K562 (cell line): Measurements from ENCODE around the gene TCHH. TPM values are rescaled to one million over a fixed set of nuclear protein-coding genes. Genes with fewer than 3 reads are reported as not detected.

ENCODE experiments used
- ATAC-seq: fragments of 200-7000 bp; cut with Tn5 transposase; 3 replicates; pipeline ENCODE4 v1.9.1; 2020; ENCODE audit warnings: moderate library complexity
- BruUV-seq: library from RNA; stranded (reverse); fragments of 400-500 nt; replicated peaks from 2 replicates; lab custom pipeline; 2021; lab: Mats Ljungman, UMichigan
- CTCF ChIA-PET: fragments of 300-600 bp; formaldehyde crosslinking; extraction: SDS; loops from one replicate; lab custom pipeline; 2021; ENCODE audit warnings: low intra/inter-chr PET ratio; lab: Yijun Ruan, JAX
- POLR2A ChIA-PET: fragments of 300-600, 350-650 bp; sonication (Branson Sonifier 250); formaldehyde crosslinking; extraction: SDS; loops from one replicate; lab custom pipeline; 2021; ENCODE audit warnings: antibody characterized with exemption, inconsistent platforms; lab: Yijun Ruan, JAX
- DNase-seq, 4 experiments: peaks; one replicate each; pipeline versions ENCODE4 v3.0.0 to v3.0.0-alpha.2; 2011 to 2018; ENCODE audit warnings: low spot score in 3 of 4, mixed read lengths in 3 of 4; ENCODE audit errors: extremely low read depth in 1 of 4
- FAIRE-seq: peaks from 2 replicates; lab custom pipeline; 2011; peaks lifted over from hg19 to GRCh38; lab: Jason Lieb, UNC
- H2AFZ ChIP-seq: 2 replicates; pipeline ENCODE4 v1.6.0; 2011; ENCODE audit warnings: low read depth, low read length, control low read depth, inconsistent platforms
- H3K27ac ChIP-seq: fragments of 200-600 bp; 3 replicates; pipeline ENCODE4 v1.8.0; 2011; ENCODE audit warnings: low read depth, mild to moderate bottlenecking, control low read depth, inconsistent platforms, low read length, moderate library complexity, mixed read lengths; ENCODE audit errors: extremely low read depth
- H3K27me3 ChIP-seq, 2 experiments: fragments of 300-600 bp in 1 of 2; 2 replicates in 1 of 2; 3 replicates in 1 of 2; pipeline versions ENCODE4 v1.6.0 to v1.8.0; 2011; ENCODE audit warnings: inconsistent platforms in 2 of 2, low read length in 2 of 2, mild to moderate bottlenecking in 1 of 2, mixed read lengths in 1 of 2, moderate library complexity in 1 of 2; ENCODE audit not compliant: control insufficient read depth in 2 of 2, insufficient read depth in 2 of 2
- H3K36me3 ChIP-seq: fragments of 300-600 bp; 3 replicates; pipeline ENCODE4 v1.8.0; 2011; ENCODE audit warnings: mild to moderate bottlenecking, low read length, inconsistent platforms; ENCODE audit not compliant: control insufficient read depth, insufficient read depth
- H3K4me1 ChIP-seq, 2 experiments: fragments of 200-600 bp in 1 of 2; replicated peaks in 1 of 2; 2 replicates in 1 of 2; 3 replicates in 1 of 2; pipeline versions ENCODE4 v1.5.1 to v1.8.0; 2011; ENCODE audit warnings: inconsistent platforms in 2 of 2, low read length in 2 of 2, mild to moderate bottlenecking in 1 of 2, mixed read lengths in 1 of 2, moderate library complexity in 1 of 2; ENCODE audit not compliant: control insufficient read depth in 2 of 2, insufficient read depth in 2 of 2
- H3K4me2 ChIP-seq: 2 replicates; pipeline ENCODE4 v1.6.1; 2011; ENCODE audit warnings: low read length, control low read depth, inconsistent platforms, mixed read lengths; ENCODE audit not compliant: insufficient read depth
- H3K4me3 ChIP-seq: fragments of 200-600 bp; sonication (generic), shearing (Covaris generic); 2 replicates; pipeline ENCODE4 v1.5.1; 2016; ENCODE audit warnings: control low read depth, inconsistent platforms
- H3K79me2 ChIP-seq: fragments of 200-600 bp; 3 replicates; pipeline ENCODE4 v1.8.0; 2011; ENCODE audit warnings: low read length, inconsistent platforms; ENCODE audit not compliant: control insufficient read depth, insufficient read depth
- H3K9ac ChIP-seq, 2 experiments: 2 replicates each; pipeline versions ENCODE4 v1.6.0 to v1.6.1; 2011; ENCODE audit warnings: low read depth in 2 of 2, low read length in 2 of 2, control low read depth in 1 of 2, inconsistent platforms in 1 of 2, mild to moderate bottlenecking in 1 of 2, mixed read lengths in 1 of 2; ENCODE audit not compliant: insufficient read depth in 1 of 2
- H3K9me1 ChIP-seq: one replicate; pipeline ENCODE4 v1.6.0; 2011; ENCODE audit warnings: inconsistent platforms, mild to moderate bottlenecking, low read length, moderate library complexity; ENCODE audit not compliant: control insufficient read depth, insufficient read depth
- H3K9me3 ChIP-seq: replicated peaks from 2 replicates; pipeline ENCODE4 v1.5.1; 2011; ENCODE audit warnings: low read depth, low read length, inconsistent platforms; ENCODE audit not compliant: control insufficient read depth, insufficient read depth
- H4K20me1 ChIP-seq: replicated peaks from 2 replicates; pipeline ENCODE4 v1.6.1; 2011; ENCODE audit warnings: low read length, inconsistent platforms, mixed read lengths; ENCODE audit not compliant: control insufficient read depth, insufficient read depth
- HNRNPUL1 ChIP-seq: fragments of 200-400 bp; formaldehyde crosslinking; IDR thresholded peaks from 2 replicates; pipeline ENCODE4 v1.6.1; 2017; ENCODE audit warnings: low read length
- HOXB6 ChIP-seq: fragments of 250-450 bp; sonication (Bioruptor Pico); IDR thresholded peaks from 2 replicates; pipeline ENCODE4 v1.5.1; 2022; ENCODE audit warnings: mild to moderate bottlenecking, borderline replicate concordance
- NFIX ChIP-seq: fragments of 250-450 bp; sonication (Bioruptor Pico); IDR thresholded peaks from 2 replicates; pipeline ENCODE4 v1.4.0; 2020; ENCODE audit warnings: low read depth, mild to moderate bottlenecking, moderate library complexity
- REST ChIP-seq, 2 experiments: fragments of 450-650 bp; formaldehyde crosslinking in 1 of 2; IDR thresholded peaks; 2 replicates each; pipeline versions ENCODE4 v1.4.0 to v1.6.1; 2014 to 2020; ENCODE audit warnings: mild to moderate bottlenecking in 2 of 2, borderline replicate concordance in 1 of 2, low read depth in 1 of 2
- ZNF644 ChIP-seq: fragments of 200-800 bp; sonication (Bioruptor generic); IDR thresholded peaks from 2 replicates; pipeline ENCODE4 v1.6.1; 2016; ENCODE audit warnings: low read depth, missing genetic modification characterization, missing compliant biosample characterization
- WGBS: fragments of 100-300 bp; shearing (Covaris generic); methylation state at CpG from one replicate; pipeline ENCODE4 v1.1.6; 2016; ENCODE audit warnings: low coverage, mixed read lengths; ENCODE audit not compliant: insufficient coverage; ENCODE audit errors: missing lambda C conversion rate; 5-methylcytosine and 5-hydroxymethylcytosine counted together
- in situ Hi-C: fragments of 300-500 bp; cut with MboI; formaldehyde crosslinking; loops from 4 replicates; pipeline ENCODE4 v1.15.0; 2018; ENCODE audit warnings: inconsistent platforms, mixed read lengths
- intact Hi-C: fragments of 100-400 bp; cut with micrococcal nuclease; formaldehyde crosslinking; loops from 2 replicates; pipeline ENCODE4 v1.14.2; 2022
- polyA plus RNA-seq, 8 experiments: library from polyadenylated mRNA; depleted of rRNA in 4 of 8; stranded (reverse) in 5 of 8; unstranded in 3 of 8; fragments of >200 nt; fragmentation: Nextera tagmentation in 2 of 8; fragmentation: Illumina TruSeq in 1 of 8; extraction: Ambion mirVana in 2 of 8; extraction: Trizol in 1 of 8; gene quantifications; 2 replicates each; pipeline versions ENCODE4 v1.2.1 to v1.2.3, GENCODE V29; 2011 to 2014; ENCODE audit warnings: inconsistent platforms in 1 of 8, missing spikeins in 1 of 8
- total RNA-seq, 7 experiments: library from RNA; depleted of rRNA in 6 of 7; stranded (reverse); fragments of >200 nt in 6 of 7; fragmentation: Illumina TruSeq in 2 of 7; extraction: Trizol in 2 of 7; gene quantifications; 2 replicates each; pipeline versions ENCODE4 v1.2.1 to v1.2.3, GENCODE V29; 2011 to 2021; ENCODE audit warnings: low replicate concordance in 1 of 7

TCHH gene
- total and polyA plus RNA-seq, 9 of the 15 experiments (the other 6 are each of a cell fraction or from before 2014, with no cell fraction given) = not detected

DNA sequence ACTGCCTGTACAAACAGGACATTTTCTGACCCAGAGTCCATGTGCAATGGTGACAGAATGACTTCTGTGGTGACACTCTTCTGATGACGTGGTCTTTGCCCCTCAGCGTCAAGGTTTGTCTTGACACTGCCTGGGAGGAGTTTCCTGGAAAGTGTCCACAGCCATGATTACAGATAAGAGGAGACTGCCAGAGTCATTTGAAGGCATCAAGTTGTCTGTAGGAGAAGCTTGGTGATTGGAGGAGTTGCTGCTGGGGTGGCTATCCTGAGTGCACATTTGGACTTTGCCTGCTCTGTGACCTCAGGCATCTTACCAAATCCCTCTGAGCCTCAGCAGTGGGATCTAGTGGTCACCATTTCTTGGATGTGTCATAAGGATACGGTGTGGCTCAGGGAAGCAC lies 44.1 kb downstream of the TCHH start:
- CTCF ChIA-PET = no interaction called here
- FAIRE-seq = peak; percentile 99
- TF ChIP-seq ZNF644 = no peak
- TF ChIP-seq NFIX (CRISPR knock-in tag) = no peak
- TF ChIP-seq HOXB6 (CRISPR knock-in tag) = no peak
- no peak for TF ChIP-seq HNRNPUL1
- TF ChIP-seq REST (IDR thresholded peaks at IDR 0.05; ENCODE audit: borderline replicate concordance) = no peak
- TF ChIP-seq REST (CRISPR knock-in tag; IDR thresholded peaks at IDR 0.05; ENCODE audit: low read depth) = no peak

More for the DNA sequence above, 44.1 kb downstream of the TCHH start:
- intact Hi-C loops (no loop called here), in situ Hi-C loops (no loop called here)
- H3K4me3 ChIP-seq = no peak overlapping the region
- WGBS = 4% methylated on average over 3 of the region's 3 CpGs
- no peaks in the 10 kb centered on the region for H3K79me2 ChIP-seq
- peak overlapping the region; percentile 67 for H3K4me2 ChIP-seq
- peak overlapping the region; percentile 54 for H3K27ac ChIP-seq
- H3K9me3 ChIP-seq = no peaks in the 10 kb centered on the region
- no peaks in the 10 kb centered on the region for H3K9me1 ChIP-seq
- DNase-seq (peak; percentile 57 to 88 (median 76)), ATAC-seq (peak; percentile 96)
- H3K27me3 ChIP-seq = no peaks in the 10 kb centered on the region; a peak in 2 of 5 replicates
- H3K9ac ChIP-seq = no peak overlapping the region; a peak in 1 of 4 replicates
- H3K36me3 ChIP-seq = no peaks in the 10 kb centered on the region
- H2AFZ ChIP-seq = peak overlapping the region; percentile 88
- H3K4me1 ChIP-seq = peaks cover 9 to 17% of the 10 kb centered on the region in 2 experiments
- no peaks in the 10 kb centered on the region for H4K20me1 ChIP-seq
- POLR2A ChIA-PET = interaction anchor here (0.6 to 1.0 kb wide), 6 partner anchors 9 to 380 kb away, joined by 3 to 5 read pairs (median 3); no protein-coding TSS in a partner anchor
- no TSS peak for BruUV-seq
